GM12891 (cell line): ENCODE measurements around the gene SMC3.

Experiments used
- DNase-seq: peaks from one replicate; pipeline ENCODE4 v3.0.0; 2011; ENCODE audit warnings: low spot score; ENCODE audit not compliant: insufficient read length
- FAIRE-seq: peaks from 2 replicates; lab custom pipeline; 2011; peaks lifted over from hg19 to GRCh38; lab: Jason Lieb, UNC
- PAX5 ChIP-seq: IDR thresholded peaks from 2 replicates; pipeline ENCODE4 v1.6.1; 2011; ENCODE audit warnings: low read length, moderate library complexity, mild to moderate bottlenecking; ENCODE audit not compliant: insufficient read depth, severe bottlenecking
- POLR2A ChIP-seq: IDR thresholded peaks from 2 replicates; pipeline ENCODE4 v1.6.1; 2011; ENCODE audit warnings: low read depth, low read length, control low read depth
- POLR2AphosphoS5 ChIP-seq: IDR thresholded peaks from 2 replicates; pipeline ENCODE4 v1.6.1; 2011; ENCODE audit warnings: low read depth, low read length, control low read depth
- POU2F2 ChIP-seq: IDR thresholded peaks from 2 replicates; pipeline ENCODE4 v1.6.1; 2011; ENCODE audit warnings: low read depth, mild to moderate bottlenecking, control low read depth, low read length, moderate library complexity
- SPI1 ChIP-seq: IDR thresholded peaks from 2 replicates; pipeline ENCODE4 v1.6.1; 2011; ENCODE audit warnings: low read depth, low read length, control low read depth
- TAF1 ChIP-seq: IDR thresholded peaks from 2 replicates; pipeline ENCODE4 v1.6.1; 2011; ENCODE audit warnings: low read depth, low read length, control low read depth

Gene SMC3

GRCh38 chr10:110561292-110561691, 6.2 kb upstream of the SMC3 start:
- DNase-seq, result no peak
- TF ChIP-seq PAX5 (no peak), POLR2AphosphoS5 (no peak), SPI1 (no peak), POLR2A (no peak), POU2F2 (no peak), TAF1 (no peak)
- no peak for FAIRE-seq

DNA sequence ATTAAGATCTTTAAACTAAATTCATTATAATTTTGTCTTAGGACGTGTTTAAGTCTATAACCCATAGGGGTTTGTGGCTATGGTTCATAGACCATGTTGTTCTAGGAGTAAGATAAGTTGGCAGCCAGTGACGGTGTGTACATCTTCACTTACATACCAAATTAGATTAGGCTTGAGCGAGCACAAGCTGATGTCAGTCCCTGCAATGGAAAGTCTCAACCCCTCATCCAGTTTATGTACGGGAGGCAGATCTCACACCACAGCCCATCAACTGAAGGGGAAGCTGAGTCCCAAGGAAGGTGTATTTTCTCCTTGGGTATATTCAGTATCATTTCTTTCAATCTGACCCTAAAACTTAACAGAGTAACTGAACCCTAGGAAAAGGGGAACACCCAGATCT, 5.1 kb upstream of the SMC3 start:
- FAIRE-seq (no peak), DNase-seq (no peak)
- no peak for TF ChIP-seq TAF1
- TF ChIP-seq PAX5, result no peak
- TF ChIP-seq SPI1, result no peak
- TF ChIP-seq POLR2A, result no peak
- no peak for TF ChIP-seq POU2F2
- no peak for TF ChIP-seq POLR2AphosphoS5

GRCh38 chr10:110563132-110563531, 4.4 kb upstream of the SMC3 start:
- no peak for TF ChIP-seq PAX5
- FAIRE-seq (no peak), DNase-seq (no peak)

DNA sequence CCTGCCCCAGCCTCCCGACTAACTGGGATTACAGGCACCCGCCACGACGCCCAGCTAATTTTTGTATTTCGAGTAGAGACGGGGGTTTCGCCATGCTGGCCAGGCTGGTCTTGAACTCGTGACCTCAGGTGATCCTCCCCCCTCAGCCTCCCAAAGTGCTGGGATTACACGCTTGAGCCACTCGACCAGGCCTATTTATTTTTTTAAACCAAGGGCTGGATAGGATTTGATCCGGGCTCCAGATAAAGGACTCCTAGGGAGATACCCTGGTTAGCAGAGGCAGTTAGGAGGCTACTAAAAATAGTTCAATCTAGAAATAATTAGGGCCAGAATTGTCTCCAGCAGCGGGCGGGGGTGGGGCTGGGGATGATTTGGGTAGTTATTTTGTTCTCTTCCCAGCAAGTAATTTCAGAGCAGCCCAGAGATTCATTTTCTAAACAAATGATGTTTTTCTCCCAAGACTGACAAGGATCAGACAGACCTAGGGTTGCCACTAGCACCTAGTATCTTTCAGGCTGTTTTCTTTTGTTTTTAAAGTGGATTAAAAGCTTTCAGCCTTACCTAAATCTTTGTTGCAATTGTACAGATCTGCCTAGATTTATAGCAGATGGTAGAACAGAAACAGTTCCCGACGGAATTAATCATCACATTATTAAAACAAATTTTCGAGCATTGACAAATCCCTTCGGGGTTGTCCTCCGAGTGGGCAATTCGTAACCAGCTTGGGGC, 859 bp upstream of the SMC3 start:
- DNase-seq (no peak), FAIRE-seq (no peak)
- TF ChIP-seq PAX5, result no peak
- TF ChIP-seq TAF1, result no peak
- TF ChIP-seq SPI1, result no peak
- no peak for TF ChIP-seq POU2F2
- TF ChIP-seq POLR2A, result no peak
- no peak for TF ChIP-seq POLR2AphosphoS5

DNA sequence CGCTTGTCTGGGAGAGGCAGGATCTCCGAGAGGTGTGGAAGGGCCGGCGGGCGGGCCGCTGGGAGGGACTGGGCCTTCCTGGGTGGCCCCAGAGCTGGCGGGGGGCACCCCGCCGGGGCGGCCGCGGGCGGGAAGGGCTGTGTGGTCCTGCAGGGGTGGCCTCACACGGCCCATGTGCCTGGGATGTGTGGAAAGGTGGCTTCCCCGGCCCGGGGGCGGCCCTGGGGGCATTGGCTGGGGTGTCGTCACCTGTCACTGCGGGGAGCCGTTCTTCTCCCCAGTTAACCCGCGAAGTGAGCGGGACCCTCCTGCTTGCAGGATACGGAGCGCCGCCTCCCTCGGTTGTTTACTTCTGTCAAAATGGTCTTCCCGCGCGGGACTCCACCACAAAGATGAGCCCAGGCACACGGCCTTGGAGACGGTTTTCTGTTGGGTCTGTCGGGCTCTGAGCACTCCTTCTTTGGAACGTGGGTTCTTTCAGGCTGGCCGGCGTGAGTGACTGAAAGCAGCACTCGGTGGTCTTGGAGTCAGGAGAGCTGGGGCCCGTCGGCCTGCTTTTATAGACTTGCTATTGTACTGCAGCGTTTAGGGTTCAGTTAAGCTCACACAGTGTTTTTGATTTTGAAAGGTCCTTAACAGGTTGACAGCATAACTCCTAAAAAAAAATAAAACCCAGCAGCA, 700 bp downstream of the SMC3 start:
- DNase-seq (peak; percentile 16), FAIRE-seq (no peak)
- peak; percentile 31; the same call in 1 of the 2 replicates for TF ChIP-seq POLR2A
- 0 out of 2 replicates have a peak, but pooled peaks have one; percentile 18 for TF ChIP-seq SPI1
- no peak for TF ChIP-seq TAF1
- TF ChIP-seq POU2F2, result 0 out of 2 replicates have a peak, but pooled peaks have one; percentile 23
- no peak for TF ChIP-seq PAX5

DNA sequence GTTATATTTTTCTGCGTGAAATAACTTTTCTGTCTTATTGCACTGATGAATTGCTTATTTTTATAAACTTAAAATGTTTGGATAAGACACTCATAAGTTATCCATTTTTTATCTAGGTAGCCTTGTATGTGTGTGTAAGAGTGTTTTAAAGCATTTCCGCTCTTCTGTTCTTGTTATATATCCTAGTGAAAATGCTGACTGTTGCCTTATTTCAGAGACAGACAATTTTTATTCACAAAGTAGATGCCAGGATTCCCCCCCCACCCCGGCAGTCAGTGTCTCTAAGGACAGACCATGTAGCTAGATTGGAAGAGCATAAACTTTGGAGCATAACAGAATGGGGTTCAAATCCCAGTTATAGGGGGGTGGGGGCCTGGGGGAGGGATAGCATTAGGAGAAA, 1.6 kb downstream of the SMC3 start:
- no peak for TF ChIP-seq POU2F2
- no peak for TF ChIP-seq PAX5
- no peak for TF ChIP-seq POLR2AphosphoS5
- FAIRE-seq (no peak), DNase-seq (no peak)

DNA sequence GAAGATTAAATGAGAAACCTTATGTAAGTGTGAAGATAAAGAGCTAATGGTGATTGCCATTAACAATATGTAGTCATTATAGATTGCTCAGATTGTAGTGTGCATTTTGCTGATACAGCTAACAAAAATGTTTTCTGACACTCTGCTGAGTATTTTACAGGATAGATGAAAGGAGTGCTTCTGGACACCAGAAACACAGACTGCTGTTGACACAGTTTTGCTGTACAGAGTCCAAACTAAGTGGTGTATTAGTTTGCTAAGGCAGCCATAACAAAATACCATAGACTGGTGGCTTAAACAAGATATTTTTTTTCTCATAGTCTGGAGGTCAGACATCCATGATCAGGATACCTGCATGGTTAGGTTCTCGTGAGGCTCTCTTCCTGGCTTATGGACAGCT, 2.2 kb downstream of the SMC3 start:
- DNase-seq (no peak), FAIRE-seq (peak; percentile 85)
- TF ChIP-seq POU2F2 (no peak), PAX5 (no peak), POLR2A (no peak), POLR2AphosphoS5 (no peak), SPI1 (no peak), TAF1 (no peak)

DNA sequence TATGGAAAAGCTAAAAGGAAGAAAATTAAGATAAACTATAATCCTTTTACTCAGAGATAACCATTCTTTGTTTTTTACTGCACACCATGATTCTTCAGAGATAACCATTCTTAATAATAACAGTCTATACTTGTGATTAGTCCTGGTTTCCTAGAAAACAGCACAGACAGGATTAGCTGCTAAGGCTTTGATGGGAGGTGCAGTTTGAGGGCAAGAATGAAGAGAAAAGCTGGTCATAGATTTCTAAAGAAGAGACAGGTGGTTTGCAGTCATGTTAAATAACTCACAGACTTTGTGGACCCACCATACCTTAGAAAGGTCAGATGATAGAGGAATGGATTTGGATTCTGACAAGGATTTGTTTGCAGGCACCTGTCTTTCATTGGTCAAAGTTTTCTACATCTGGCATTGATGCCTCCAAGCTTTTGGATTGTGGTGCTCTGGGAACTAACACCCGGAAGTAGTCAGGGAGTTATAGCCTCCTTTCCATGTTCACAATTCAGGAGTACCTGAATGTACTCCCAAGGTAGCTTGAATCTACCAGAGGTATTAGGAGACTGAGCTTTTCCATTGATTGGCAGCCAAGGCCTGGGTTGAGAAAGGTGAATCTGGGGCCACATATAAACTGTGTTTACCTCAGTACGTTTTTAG, 3.7 kb downstream of the SMC3 start:
- DNase-seq, result no peak
- TF ChIP-seq SPI1 (no peak), TAF1 (no peak), POLR2A (no peak), POLR2AphosphoS5 (no peak), POU2F2 (no peak), PAX5 (no peak)
- no peak for FAIRE-seq

DNA sequence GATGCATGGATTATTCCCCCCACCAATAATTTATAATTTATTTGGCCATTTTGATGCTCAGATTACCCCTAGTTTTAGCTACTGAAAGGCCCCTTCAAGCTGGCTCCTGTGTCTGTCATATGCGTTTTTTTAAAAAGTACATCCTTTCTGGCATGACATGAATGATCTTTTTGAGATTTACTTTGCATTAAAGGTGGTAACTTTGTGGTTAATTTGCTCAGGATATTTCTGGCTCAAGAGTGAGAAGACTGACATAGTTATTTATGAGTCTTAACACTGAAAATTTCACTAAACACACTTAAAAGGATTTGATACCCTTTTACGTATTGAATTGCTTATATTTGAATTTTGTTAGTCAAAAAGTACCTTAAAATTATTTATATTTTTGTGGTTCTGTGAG, 5.4 kb downstream of the SMC3 start:
- DNase-seq (no peak), FAIRE-seq (no peak)
- TF ChIP-seq PAX5 (no peak), SPI1 (no peak), POU2F2 (no peak), TAF1 (no peak), POLR2AphosphoS5 (no peak), POLR2A (no peak)

GRCh38 chr10:110574420-110574819, 6.9 kb downstream of the SMC3 start:
- TF ChIP-seq POU2F2 (no peak), POLR2A (no peak), POLR2AphosphoS5 (no peak), SPI1 (no peak), PAX5 (no peak), TAF1 (no peak)
- DNase-seq (no peak), FAIRE-seq (peak; percentile 78)
